Measurements from ENCODE around the gene SMG5. TPM values are rescaled to one million over a fixed set of nuclear protein-coding genes. Genes with fewer than 3 reads are reported as not detected.

The SMG5 gene
- polyA plus RNA-seq, 1 donor (not counting 4 experiments of a cell fraction or from before 2014, with no cell fraction given): 22.4 TPM

- no peak overlapping the region for H3K4me2 ChIP-seq (ENCODE audit: control insufficient read depth, extremely low read depth, insufficient read depth, low read depth, low read length)
- DNase-seq (ENCODE audit: low read depth, low spot score) (no peak), FAIRE-seq (no peak)
- peaks cover 8% of the 10 kb centered on the region for H3K79me2 ChIP-seq (ENCODE audit: control insufficient read depth, insufficient read depth, low read length)
- no peaks in the 10 kb centered on the region for H3K9me3 ChIP-seq (ENCODE audit: control insufficient read depth, low read depth, low read length)
- dilution Hi-C loops (cut with MboI; ENCODE audit: extremely low pct_ligation_motif_present, low sequenced_read_pairs): no loop called here
- H3K36me3 ChIP-seq (ENCODE audit: control insufficient read depth in 2 of 2, extremely low read depth in 1 of 2, insufficient read depth in 2 of 2, low read length in 2 of 2): peaks cover 13 to 25% of the 10 kb centered on the region in 2 experiments
- no peak overlapping the region for H3K9ac ChIP-seq (ENCODE audit: control insufficient read depth, extremely low read depth, insufficient read depth, low read length)
- no peak overlapping the region for H3K4me3 ChIP-seq (ENCODE audit: control insufficient read depth in 2 of 3, extremely low read depth in 1 of 3, insufficient read depth in 2 of 3, low read depth in 1 of 3, low read length in 3 of 3)
- no peak overlapping the region for H3K27ac ChIP-seq (ENCODE audit: control insufficient read depth, insufficient read depth, low read length)
- TF ChIP-seq EZH2 (IDR thresholded peaks at IDR 0.05; ENCODE audit: low read length) (no peak), CTCF (optimal IDR thresholded peaks at IDR 0.05 in 1 of 3, IDR thresholded peaks at IDR 0.05 in 1 of 3, conservative IDR thresholded peaks at IDR 0.05 in 1 of 3; ENCODE audit: extremely low read depth in 1 of 3, insufficient read depth in 2 of 3, low read length in 3 of 3) (no peak)
- no peaks in the 10 kb centered on the region for H4K20me1 ChIP-seq (ENCODE audit: control insufficient read depth, extremely low read depth, insufficient read depth, low read length)
- no peak overlapping the region for H2AFZ ChIP-seq (ENCODE audit: control insufficient read depth, low read length)
- H3K9me1 ChIP-seq (ENCODE audit: control insufficient read depth, extremely low read depth, insufficient read depth, low read length): no peaks in the 10 kb centered on the region
- peaks cover 16% of the 10 kb centered on the region for H3K4me1 ChIP-seq (ENCODE audit: control insufficient read depth, extremely low read depth, insufficient read depth, low read length)
- H3K27me3 ChIP-seq (ENCODE audit: control insufficient read depth, extremely low read depth, insufficient read depth, low read length): no peaks in the 10 kb centered on the region
Measured at GRCh38 chr1:156211243-156211642, 71.4 kb downstream of the SMG5 start.

- H3K27me3 ChIP-seq (ENCODE audit: control insufficient read depth, extremely low read depth, insufficient read depth, low read length): no peaks in the 10 kb centered on the region
- no peak for FAIRE-seq
Measured at GRCh38 chr1:156204686-156205085, 77.9 kb downstream of the SMG5 start.

More at GRCh38 chr1:156204686-156205085, 77.9 kb downstream of the SMG5 start:
- DNase-seq (ENCODE audit: low read depth, low spot score): no peak
- peaks cover 2% of the 10 kb centered on the region for H3K9me1 ChIP-seq (ENCODE audit: control insufficient read depth, extremely low read depth, insufficient read depth, low read length)
- H3K79me2 ChIP-seq (ENCODE audit: control insufficient read depth, insufficient read depth, low read length): peaks cover 27% of the 10 kb centered on the region
- no peaks in the 10 kb centered on the region for H4K20me1 ChIP-seq (ENCODE audit: control insufficient read depth, extremely low read depth, insufficient read depth, low read length)
- H3K4me1 ChIP-seq (ENCODE audit: control insufficient read depth, extremely low read depth, insufficient read depth, low read length): peaks cover 8% of the 10 kb centered on the region
- no peak overlapping the region for H3K27ac ChIP-seq (ENCODE audit: control insufficient read depth, insufficient read depth, low read length)
- no peak overlapping the region for H3K4me3 ChIP-seq (ENCODE audit: control insufficient read depth in 2 of 3, extremely low read depth in 1 of 3, insufficient read depth in 2 of 3, low read depth in 1 of 3, low read length in 3 of 3)
- TF ChIP-seq CTCF (optimal IDR thresholded peaks at IDR 0.05 in 1 of 3, IDR thresholded peaks at IDR 0.05 in 1 of 3, conservative IDR thresholded peaks at IDR 0.05 in 1 of 3; ENCODE audit: extremely low read depth in 1 of 3, insufficient read depth in 2 of 3, low read length in 3 of 3): no peak
- no peak for TF ChIP-seq EZH2 (IDR thresholded peaks at IDR 0.05; ENCODE audit: low read length)
- H3K9me3 ChIP-seq (ENCODE audit: control insufficient read depth, low read depth, low read length): no peaks in the 10 kb centered on the region
- dilution Hi-C loops (cut with MboI; ENCODE audit: extremely low pct_ligation_motif_present, low sequenced_read_pairs): no loop called here
- H3K9ac ChIP-seq (ENCODE audit: control insufficient read depth, extremely low read depth, insufficient read depth, low read length): no peak overlapping the region
- peaks cover 12 to 26% of the 10 kb centered on the region in 2 experiments for H3K36me3 ChIP-seq (ENCODE audit: control insufficient read depth in 2 of 2, extremely low read depth in 1 of 2, insufficient read depth in 2 of 2, low read length in 2 of 2)
- H3K4me2 ChIP-seq (ENCODE audit: control insufficient read depth, extremely low read depth, insufficient read depth, low read depth, low read length): no peak overlapping the region
- H2AFZ ChIP-seq (ENCODE audit: control insufficient read depth, low read length): no peak overlapping the region
